Activated CD4-positive, CD25-positive, alpha-beta regulatory T cell (primary cell): ENCODE results near the gene ATP9A.
"Not testable (repeated sequence)": the region's sequence is repeated elsewhere in the genome, so short reads cannot be mapped to it uniquely, and the experiment has no call there.

Experiments
- DNase-seq, 4 experiments: peaks; one replicate each; lab custom pipeline; 2025; lab: John Stamatoyannopoulos, UW

ATP9A gene

GRCh38 chr20:51688600-51689244 is 79.5 kb downstream of the ATP9A start:
- no peak for DNase-seq

GRCh38 chr20:51687630-51688029 is 80.6 kb downstream of the ATP9A start:
- no peak for DNase-seq

GRCh38 chr20:51687108-51687507 is 81.1 kb downstream of the ATP9A start:
- no peak for DNase-seq

- not testable (repeated sequence) for DNase-seq
Measured at GRCh38 chr20:51685494-51685893, 82.7 kb downstream of the ATP9A start.

- DNase-seq, result no peak
Measured at GRCh38 chr20:51680067-51680749, 88.0 kb downstream of the ATP9A start.

GRCh38 chr20:51679254-51679921 is 88.8 kb downstream of the ATP9A start:
- no peak for DNase-seq

- no peak for DNase-seq
Measured at GRCh38 chr20:51678026-51678697, 90.0 kb downstream of the ATP9A start.

- no peak for DNase-seq
Measured at GRCh38 chr20:51668947-51669346, 99.2 kb downstream of the ATP9A start.

GRCh38 chr20:51668515-51668914 is 99.7 kb downstream of the ATP9A start:
- DNase-seq, result no peak

GRCh38 chr20:51667491-51667890 is 100.7 kb downstream of the ATP9A start:
- DNase-seq, result no peak

- DNase-seq, result no peak
Measured at GRCh38 chr20:51667002-51667408, 101.2 kb downstream of the ATP9A start.

GRCh38 chr20:51666126-51666525 is 102.1 kb downstream of the ATP9A start:
- no peak for DNase-seq

GRCh38 chr20:51665543-51666118 is 102.6 kb downstream of the ATP9A start:
- no peak for DNase-seq

GRCh38 chr20:51661609-51662178 is 106.5 kb downstream of the ATP9A start:
- DNase-seq, result peak in 1 of 4 experiments; percentile 12

- no peak for DNase-seq
Measured at GRCh38 chr20:51660672-51661608, 107.2 kb downstream of the ATP9A start.

- DNase-seq, result no peak
Measured at GRCh38 chr20:51659491-51660050, 108.6 kb downstream of the ATP9A start.

GRCh38 chr20:51656726-51657260 is 111.4 kb downstream of the ATP9A start:
- DNase-seq, result no peak

GRCh38 chr20:51656089-51656488 is 112.1 kb downstream of the ATP9A start:
- DNase-seq, result not testable (repeated sequence)

- DNase-seq, result no peak
Measured at GRCh38 chr20:51654495-51654894, 113.7 kb downstream of the ATP9A start.

GRCh38 chr20:51654060-51654459 is 114.1 kb downstream of the ATP9A start:
- DNase-seq, result no peak
